Panc1 (cell line): Measurements from ENCODE around the gene NLRP14. TPM values are rescaled to one million over a fixed set of nuclear protein-coding genes. Genes with fewer than 3 reads are reported as not detected.

Experiments
- ATAC-seq: fragments of 200-7000 bp; cut with Tn5 transposase; 2 replicates; pipeline ENCODE4 v1.9.1; 2020; ENCODE audit warnings: mild to moderate bottlenecking, moderate library complexity
- BruUV-seq: library from RNA; stranded (reverse); fragments of 400-500 nt; replicated peaks from 2 replicates; lab custom pipeline; 2021; lab: Mats Ljungman, UMichigan
- CTCF ChIA-PET: fragments of 300-600 bp; sonication (Branson Sonifier 250); formaldehyde crosslinking; loops from one replicate; lab custom pipeline; 2022; ENCODE audit warnings: antibody characterized with exemption; lab: Charles Lee
- POLR2A ChIA-PET: fragments of 300-600 bp; sonication (Branson Sonifier 250); formaldehyde crosslinking; loops from one replicate; lab custom pipeline; 2022; ENCODE audit warnings: antibody characterized with exemption; lab: Charles Lee
- DNase-seq: peaks from one replicate; pipeline ENCODE4 v3.0.0-alpha.2; 2010; ENCODE audit warnings: low read depth, low spot score
- H3K27ac ChIP-seq: 2 replicates; pipeline ENCODE4 v1.5.1; 2011; ENCODE audit warnings: mild to moderate bottlenecking, low read length, inconsistent platforms
- H3K27me3 ChIP-seq: fragments of 200-500 bp; sonication (Bioruptor generic); 2 replicates; pipeline ENCODE4 v1.6.0; 2014; ENCODE audit warnings: low read length, inconsistent platforms; ENCODE audit not compliant: control insufficient read depth, insufficient read depth
- H3K36me3 ChIP-seq: fragments of 200-500 bp; sonication (Bioruptor generic); 2 replicates; pipeline ENCODE4 v1.5.1; 2014; ENCODE audit warnings: inconsistent platforms, mild to moderate bottlenecking, low read length, moderate library complexity; ENCODE audit not compliant: control insufficient read depth, insufficient read depth
- H3K4me1 ChIP-seq: 2 replicates; pipeline ENCODE4 v1.5.1; 2011; ENCODE audit warnings: inconsistent platforms, mild to moderate bottlenecking, low read length, moderate library complexity; ENCODE audit not compliant: control insufficient read depth, insufficient read depth
- H3K4me3 ChIP-seq, 2 experiments: 2 replicates each; pipeline ENCODE4 v1.5.1; 2011 to 2012; ENCODE audit warnings: low read depth in 2 of 2, low read length in 2 of 2, mild to moderate bottlenecking in 2 of 2, inconsistent platforms in 1 of 2, moderate library complexity in 1 of 2
- H3K9me3 ChIP-seq: fragments of 200-500 bp; sonication (Bioruptor generic); 2 replicates; pipeline ENCODE4 v1.5.1; 2014; ENCODE audit warnings: low read depth, mild to moderate bottlenecking, inconsistent platforms, low read length, moderate library complexity; ENCODE audit not compliant: control insufficient read depth, insufficient read depth
- CTCF ChIP-seq: fragments of 450-650 bp; IDR thresholded peaks from 2 replicates; pipeline ENCODE4 v1.5.1; 2017; ENCODE audit warnings: mild to moderate bottlenecking
- POLR2AphosphoS5 ChIP-seq: IDR thresholded peaks from 2 replicates; pipeline ENCODE4 v1.6.1; 2012; ENCODE audit warnings: mild to moderate bottlenecking, low read depth, low read length, moderate library complexity
- REST ChIP-seq, 2 experiments: IDR thresholded peaks; 2 replicates each; pipeline ENCODE4 v1.6.1; 2011 to 2012; ENCODE audit warnings: low read depth in 2 of 2, control low read depth in 1 of 2, low read length in 1 of 2, mild to moderate bottlenecking in 1 of 2, moderate library complexity in 1 of 2; ENCODE audit not compliant: insufficient read depth in 1 of 2
- SIN3A ChIP-seq: IDR thresholded peaks from 2 replicates; pipeline ENCODE4 v1.6.1; 2012; ENCODE audit warnings: low read depth, mild to moderate bottlenecking, low read length, moderate library complexity, borderline replicate concordance; ENCODE audit not compliant: insufficient read depth
- TCF7L2 ChIP-seq: IDR thresholded peaks from 2 replicates; pipeline ENCODE4 v1.6.1; 2011; ENCODE audit warnings: mild to moderate bottlenecking, low read depth, low read length, inconsistent platforms
- in situ Hi-C: cut with HindIII; loops from 2 replicates; pipeline ENCODE4 v1.10.0; 2016; ENCODE audit warnings: low sequenced_read_pairs, low pct_unique_long_range_greater_than_20kb
- intact Hi-C: fragments of 100-400 bp; cut with micrococcal nuclease; formaldehyde crosslinking; loops from one replicate; pipeline ENCODE4 v1.10.0; 2022; ENCODE audit not compliant: unreplicated experiment
- total RNA-seq: library from RNA; stranded (reverse); gene quantifications from one replicate; pipeline ENCODE4 v1.2.1, GENCODE V29; 2021; ENCODE audit not compliant: unreplicated experiment

Gene NLRP14
- total RNA-seq, 1 experiment from 2014 or later, result 0.08 TPM

- Histone ChIP-seq H3K36me3 (no peaks in the 10 kb centered on the region), H3K4me1 (no peaks in the 10 kb centered on the region), H3K4me3 (no peak overlapping the region), H3K27ac (no peak overlapping the region), H3K27me3 (no peaks in the 10 kb centered on the region; the same call in 1 of the 2 replicates), H3K9me3 (no peaks in the 10 kb centered on the region)
- no peak for TF ChIP-seq REST (IDR thresholded peaks at IDR 0.05; ENCODE audit: insufficient read depth in 1 of 2, low read depth in 2 of 2, low read length in 1 of 2)
- no peak for TF ChIP-seq CTCF
- TF ChIP-seq POLR2AphosphoS5, result no peak
- no peak for TF ChIP-seq TCF7L2
- no peak for TF ChIP-seq SIN3A
- BruUV-seq, result no TSS peak
- CTCF ChIA-PET, result no interaction called here
- no peak for ATAC-seq
- intact Hi-C loops, result no loop called here
- POLR2A ChIA-PET, result no interaction called here
- in situ Hi-C loops, result no loop called here
- no peak for DNase-seq
These were observed 36.7 kb downstream of the NLRP14 start for GRCh38 chr11:7056828-7057513.

- DNase-seq (no peak), ATAC-seq (no peak)
- BruUV-seq, result no TSS peak
- H3K36me3 ChIP-seq, result no peaks in the 10 kb centered on the region
- TF ChIP-seq CTCF (no peak), POLR2AphosphoS5 (no peak), SIN3A (no peak), REST (IDR thresholded peaks at IDR 0.05; ENCODE audit: insufficient read depth in 1 of 2, low read depth in 2 of 2, low read length in 1 of 2) (no peak), TCF7L2 (no peak)
- CTCF ChIA-PET, result no interaction called here
- no peak overlapping the region for H3K27ac ChIP-seq
- no peaks in the 10 kb centered on the region for H3K4me1 ChIP-seq
- H3K4me3 ChIP-seq, result no peak overlapping the region
- intact Hi-C loops, result no loop called here
- POLR2A ChIA-PET, result no interaction called here
- H3K27me3 ChIP-seq, result peaks cover 3% of the 10 kb centered on the region; the same call in 1 of the 2 replicates
- H3K9me3 ChIP-seq, result no peaks in the 10 kb centered on the region
- in situ Hi-C loops, result no loop called here
These were observed 37.4 kb downstream of the NLRP14 start for GRCh38 chr11:7057641-7058040.
